Astrocyte (in vitro differentiated cells and primary cell): ENCODE data around the gene PTPRM. TPM values are rescaled to one million over a fixed set of nuclear protein-coding genes. Genes with fewer than 3 reads are reported as not detected.
A peak's percentile ranks its signal among the peaks of the same experiment; 100 is the strongest.

Experiments
- DNase-seq: peaks from one replicate; pipeline ENCODE4 v3.0.0-alpha.2; 2010; ENCODE audit warnings: low read depth
- FAIRE-seq: peaks from 2 replicates; lab custom pipeline; 2011; peaks lifted over from hg19 to GRCh38; lab: Jason Lieb, UNC
- H2AFZ ChIP-seq: 2 replicates; pipeline ENCODE4 v1.6.0; 2012; ENCODE audit warnings: low read depth, low read length, inconsistent platforms
- H3K27ac ChIP-seq: 2 replicates; pipeline ENCODE4 v1.5.1; 2011; ENCODE audit warnings: low read depth, low read length, inconsistent platforms
- H3K27me3 ChIP-seq: 2 replicates; pipeline ENCODE4 v1.6.0; 2011; ENCODE audit warnings: low read length, inconsistent platforms; ENCODE audit not compliant: insufficient read depth
- H3K36me3 ChIP-seq: 2 replicates; pipeline ENCODE4 v1.5.1; 2011; ENCODE audit warnings: low read length, inconsistent platforms; ENCODE audit not compliant: insufficient read depth
- H3K4me1 ChIP-seq: 2 replicates; pipeline ENCODE4 v1.5.1; 2011; ENCODE audit warnings: low read length, inconsistent platforms; ENCODE audit not compliant: insufficient read depth
- H3K4me2 ChIP-seq: 2 replicates; pipeline ENCODE4 v1.6.0; 2012; ENCODE audit warnings: low read length, inconsistent platforms
- H3K4me3 ChIP-seq: 2 replicates; pipeline ENCODE4 v1.5.1; 2011; ENCODE audit warnings: low read depth, mild to moderate bottlenecking, low read length, inconsistent platforms; ENCODE audit not compliant: insufficient read depth
- H3K79me2 ChIP-seq: 2 replicates; pipeline ENCODE4 v1.6.0; 2012; ENCODE audit warnings: mild to moderate bottlenecking, low read length, inconsistent platforms; ENCODE audit not compliant: insufficient read depth
- H3K9ac ChIP-seq: 2 replicates; pipeline ENCODE4 v1.6.0; 2012; ENCODE audit warnings: mild to moderate bottlenecking, low read length, inconsistent platforms
- H3K9me3 ChIP-seq: 2 replicates; pipeline ENCODE4 v1.5.1; 2012; ENCODE audit warnings: low read depth, mild to moderate bottlenecking, low read length, inconsistent platforms; ENCODE audit not compliant: insufficient read depth
- H4K20me1 ChIP-seq: 2 replicates; pipeline ENCODE4 v1.6.0; 2012; ENCODE audit warnings: low read length, inconsistent platforms; ENCODE audit not compliant: insufficient read depth
- H3K27ac Mint-ChIP-seq: one replicate; pipeline ENCODE4 v1.8.0; 2021; ENCODE audit warnings: mild to moderate bottlenecking, mixed read lengths; ENCODE audit not compliant: unreplicated experiment
- H3K27me3 Mint-ChIP-seq: one replicate; pipeline ENCODE4 v1.8.0; 2021; ENCODE audit warnings: low read depth, mixed read lengths; ENCODE audit not compliant: unreplicated experiment
- H3K36me3 Mint-ChIP-seq: one replicate; pipeline ENCODE4 v1.8.0; 2021; ENCODE audit warnings: low read depth, mixed read lengths; ENCODE audit not compliant: unreplicated experiment
- H3K4me1 Mint-ChIP-seq: one replicate; pipeline ENCODE4 v1.8.0; 2021; ENCODE audit warnings: low read depth, mixed read lengths; ENCODE audit not compliant: unreplicated experiment
- H3K4me3 Mint-ChIP-seq: one replicate; pipeline ENCODE4 v1.8.0; 2021; ENCODE audit warnings: mild to moderate bottlenecking, moderate library complexity, mixed read lengths; ENCODE audit not compliant: unreplicated experiment
- H3K9me3 Mint-ChIP-seq: one replicate; pipeline ENCODE4 v1.8.0; 2021; ENCODE audit warnings: mild to moderate bottlenecking, mixed read lengths; ENCODE audit not compliant: unreplicated experiment
- EZH2 ChIP-seq: IDR thresholded peaks from 2 replicates; pipeline ENCODE4 v1.6.1; 2012; ENCODE audit warnings: mild to moderate bottlenecking, low read length, inconsistent platforms; ENCODE audit not compliant: insufficient read depth
- total RNA-seq: library from RNA; stranded (reverse); gene quantifications from 2 replicates; pipeline ENCODE4 v1.2.1, GENCODE V29; 2021
- TF ChIP-seq, protein P1 (sequence below): IDR thresholded peaks from 2 replicates; pipeline ENCODE4 v1.5.1; 2011; ENCODE audit warnings: low read depth, mild to moderate bottlenecking, inconsistent platforms, low read length, moderate library complexity; ENCODE audit not compliant: insufficient read depth

PTPRM gene
- total RNA-seq, 1 donor from 2014 or later, result 59.6 TPM

GRCh38 chr18:7839548-7839947 lies 272.4 kb downstream of the PTPRM start:
- H2AFZ ChIP-seq, result no peak overlapping the region
- no peak overlapping the region for H3K4me2 ChIP-seq
- H4K20me1 ChIP-seq, result no peaks in the 10 kb centered on the region
- H3K9me3 ChIP-seq, result peaks cover 5% of the 10 kb centered on the region
- no peak overlapping the region for H3K27ac ChIP-seq
- H3K27me3 ChIP-seq, result no peaks in the 10 kb centered on the region
- TF ChIP-seq, protein P1, sequence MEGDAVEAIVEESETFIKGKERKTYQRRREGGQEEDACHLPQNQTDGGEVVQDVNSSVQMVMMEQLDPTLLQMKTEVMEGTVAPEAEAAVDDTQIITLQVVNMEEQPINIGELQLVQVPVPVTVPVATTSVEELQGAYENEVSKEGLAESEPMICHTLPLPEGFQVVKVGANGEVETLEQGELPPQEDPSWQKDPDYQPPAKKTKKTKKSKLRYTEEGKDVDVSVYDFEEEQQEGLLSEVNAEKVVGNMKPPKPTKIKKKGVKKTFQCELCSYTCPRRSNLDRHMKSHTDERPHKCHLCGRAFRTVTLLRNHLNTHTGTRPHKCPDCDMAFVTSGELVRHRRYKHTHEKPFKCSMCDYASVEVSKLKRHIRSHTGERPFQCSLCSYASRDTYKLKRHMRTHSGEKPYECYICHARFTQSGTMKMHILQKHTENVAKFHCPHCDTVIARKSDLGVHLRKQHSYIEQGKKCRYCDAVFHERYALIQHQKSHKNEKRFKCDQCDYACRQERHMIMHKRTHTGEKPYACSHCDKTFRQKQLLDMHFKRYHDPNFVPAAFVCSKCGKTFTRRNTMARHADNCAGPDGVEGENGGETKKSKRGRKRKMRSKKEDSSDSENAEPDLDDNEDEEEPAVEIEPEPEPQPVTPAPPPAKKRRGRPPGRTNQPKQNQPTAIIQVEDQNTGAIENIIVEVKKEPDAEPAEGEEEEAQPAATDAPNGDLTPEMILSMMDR, result no peak
- TF ChIP-seq EZH2, result no peak
- H3K4me3 Mint-ChIP-seq, result no peak overlapping the region
- H3K27me3 Mint-ChIP-seq, result no peaks in the 10 kb centered on the region
- H3K9ac ChIP-seq, result no peak overlapping the region
- H3K36me3 ChIP-seq, result no peaks in the 10 kb centered on the region
- FAIRE-seq, result no peak
- peaks cover 8% of the 10 kb centered on the region for H3K9me3 Mint-ChIP-seq
- peaks cover 5% of the 10 kb centered on the region for H3K4me1 Mint-ChIP-seq
- no peaks in the 10 kb centered on the region for H3K36me3 Mint-ChIP-seq
- DNase-seq, result no peak
- no peaks in the 10 kb centered on the region for H3K4me1 ChIP-seq
- H3K79me2 ChIP-seq, result no peaks in the 10 kb centered on the region
- H3K27ac Mint-ChIP-seq, result no peak overlapping the region
- H3K4me3 ChIP-seq, result no peak overlapping the region

- DNase-seq, result no peak
- Mint-ChIP-seq H3K4me1 (peaks cover 5% of the 10 kb centered on the region), H3K4me3 (no peak overlapping the region), H3K9me3 (peaks cover 16% of the 10 kb centered on the region), H3K27ac (no peak overlapping the region), H3K27me3 (no peaks in the 10 kb centered on the region), H3K36me3 (no peaks in the 10 kb centered on the region)
- Histone ChIP-seq H3K9me3 (peaks cover 8% of the 10 kb centered on the region), H3K9ac (no peak overlapping the region), H2AFZ (no peak overlapping the region), H3K4me2 (no peak overlapping the region), H3K79me2 (no peaks in the 10 kb centered on the region), H3K27ac (no peak overlapping the region), H3K4me3 (no peak overlapping the region), H3K27me3 (no peaks in the 10 kb centered on the region), H3K36me3 (no peaks in the 10 kb centered on the region), H4K20me1 (no peaks in the 10 kb centered on the region), H3K4me1 (no peaks in the 10 kb centered on the region)
- no peak for TF ChIP-seq EZH2
- TF ChIP-seq, protein P1, result no peak
- no peak for FAIRE-seq
Measured at GRCh38 chr18:7840411-7840810, 273.3 kb downstream of the PTPRM start.

DNA sequence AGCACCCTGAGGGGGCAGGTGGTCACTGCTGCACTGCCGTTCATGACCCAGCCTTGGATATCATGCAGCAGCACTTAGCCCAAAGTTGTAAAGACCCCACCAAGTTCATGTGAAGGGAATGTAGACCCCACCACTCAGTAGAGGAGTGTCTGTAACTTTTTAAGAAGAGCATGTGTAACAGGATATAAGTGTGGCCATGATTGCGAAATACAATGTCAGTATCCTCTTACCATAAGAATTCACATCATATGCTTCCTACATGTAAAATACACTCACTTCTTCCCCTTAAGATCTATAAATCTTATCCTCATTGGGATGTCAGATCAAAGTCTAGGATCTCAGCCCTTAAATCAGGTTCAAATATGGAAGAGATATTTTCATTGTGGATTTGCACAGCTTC lies 276.9 kb downstream of the PTPRM start:
- TF ChIP-seq, protein P1, result no peak
- TF ChIP-seq EZH2, result no peak
- Histone ChIP-seq H3K4me2 (no peak overlapping the region), H3K27ac (no peak overlapping the region), H3K36me3 (no peaks in the 10 kb centered on the region), H3K4me1 (no peaks in the 10 kb centered on the region), H3K27me3 (no peaks in the 10 kb centered on the region), H3K9me3 (peaks cover 8% of the 10 kb centered on the region), H4K20me1 (peaks cover 11% of the 10 kb centered on the region), H3K79me2 (peaks cover 3% of the 10 kb centered on the region), H3K4me3 (no peak overlapping the region), H3K9ac (no peak overlapping the region), H2AFZ (no peak overlapping the region)
- no peak for DNase-seq
- Mint-ChIP-seq H3K4me1 (peaks cover 4% of the 10 kb centered on the region), H3K27ac (no peak overlapping the region), H3K27me3 (no peaks in the 10 kb centered on the region), H3K9me3 (peaks cover 21% of the 10 kb centered on the region), H3K36me3 (no peaks in the 10 kb centered on the region), H3K4me3 (no peak overlapping the region)
- peak; percentile 47 for FAIRE-seq
